ENCODE measurements around the gene KCTD4.

Gene KCTD4

GRCh38 chr13:45232591-45232990 lies 31.7 kb upstream of the KCTD4 start:
- TF ChIP-seq PATZ1 (CRISPR knock-in tag; IDR thresholded peaks at IDR 0.05; ENCODE audit: borderline replicate concordance) (no peak), ZFP3 (CRISPR knock-in tag; IDR thresholded peaks at IDR 0.05) (no peak), PPARA (CRISPR knock-in tag; IDR thresholded peaks at IDR 0.05; ENCODE audit: borderline replicate concordance) (no peak), ZC3H10 (CRISPR knock-in tag; IDR thresholded peaks at IDR 0.05) (no peak), CSDC2 (CRISPR knock-in tag; IDR thresholded peaks at IDR 0.05) (no peak), ZNF565 (CRISPR knock-in tag; conservative IDR thresholded peaks at IDR 0.05; ENCODE audit: low read depth) (no peak), CSRNP3 (CRISPR knock-in tag; IDR thresholded peaks at IDR 0.05) (no peak), GLIS3 (CRISPR knock-in tag; IDR thresholded peaks at IDR 0.05) (no peak), ESRRG (CRISPR knock-in tag; IDR thresholded peaks at IDR 0.05) (no peak), CREB5 (CRISPR knock-in tag; IDR thresholded peaks at IDR 0.05; ENCODE audit: low read depth) (no peak), TOX (CRISPR knock-in tag; IDR thresholded peaks at IDR 0.05; ENCODE audit: borderline replicate concordance) (no peak), TSHZ2 (CRISPR knock-in tag; IDR thresholded peaks at IDR 0.05) (no peak), BACH2 (CRISPR knock-in tag; IDR thresholded peaks at IDR 0.05; ENCODE audit: borderline replicate concordance) (no peak), RARB (CRISPR knock-in tag; IDR thresholded peaks at IDR 0.05) (no peak), ZFP30 (CRISPR knock-in tag; IDR thresholded peaks at IDR 0.05) (no peak), TCF4 (CRISPR knock-in tag; IDR thresholded peaks at IDR 0.05; ENCODE audit: borderline replicate concordance) (no peak), OSR1 (CRISPR knock-in tag; IDR thresholded peaks at IDR 0.05) (no peak), POU6F1 (CRISPR knock-in tag; IDR thresholded peaks at IDR 0.05; ENCODE audit: borderline replicate concordance, low read depth) (no peak), ISL1 (CRISPR knock-in tag; IDR thresholded peaks at IDR 0.05) (no peak)
- ATAC-seq = no peak

- peak; percentile 73 for ATAC-seq
- TF ChIP-seq ZFP3 (CRISPR knock-in tag; IDR thresholded peaks at IDR 0.05) (no peak), ISL1 (CRISPR knock-in tag; IDR thresholded peaks at IDR 0.05) (peak; percentile 58)
Observed at GRCh38 chr13:45231722-45232121, 30.9 kb upstream of the KCTD4 start.

GRCh38 chr13:45231305-45231704 lies 30.5 kb upstream of the KCTD4 start:
- no peak; the same call in 2 of the 3 replicates for ATAC-seq
- TF ChIP-seq CREB5 (CRISPR knock-in tag; IDR thresholded peaks at IDR 0.05; ENCODE audit: low read depth) = no peak
- TF ChIP-seq ZFP30 (CRISPR knock-in tag; IDR thresholded peaks at IDR 0.05) = no peak
- TF ChIP-seq ARNTL (CRISPR knock-in tag; IDR thresholded peaks at IDR 0.05; ENCODE audit: borderline replicate concordance, low read depth) = no peak
- TF ChIP-seq ZNF565 (CRISPR knock-in tag; conservative IDR thresholded peaks at IDR 0.05; ENCODE audit: low read depth) = no peak
- TF ChIP-seq PATZ1 (CRISPR knock-in tag; IDR thresholded peaks at IDR 0.05; ENCODE audit: borderline replicate concordance) = no peak
- TF ChIP-seq PPARA (CRISPR knock-in tag; IDR thresholded peaks at IDR 0.05; ENCODE audit: borderline replicate concordance) = no peak
- no peak for TF ChIP-seq BACH2 (CRISPR knock-in tag; IDR thresholded peaks at IDR 0.05; ENCODE audit: borderline replicate concordance)
- no peak for TF ChIP-seq RARB (CRISPR knock-in tag; IDR thresholded peaks at IDR 0.05)
- no peak for TF ChIP-seq TSHZ2 (CRISPR knock-in tag; IDR thresholded peaks at IDR 0.05)
- no peak for TF ChIP-seq ZNF8 (CRISPR knock-in tag; IDR thresholded peaks at IDR 0.05)
- TF ChIP-seq SNAI2 (CRISPR knock-in tag; IDR thresholded peaks at IDR 0.05) = no peak
- TF ChIP-seq ESRRG (CRISPR knock-in tag; IDR thresholded peaks at IDR 0.05) = no peak
- TF ChIP-seq GLIS3 (CRISPR knock-in tag; IDR thresholded peaks at IDR 0.05) = no peak
- no peak for TF ChIP-seq CSDC2 (CRISPR knock-in tag; IDR thresholded peaks at IDR 0.05)

Measured in SK-N-SH treated with all-trans-retinoic acid at 6 μM for 48 hours (cell line).